Keratinocyte (primary cell): ENCODE data around the gene MED23. TPM values are rescaled to one million over a fixed set of nuclear protein-coding genes. Genes with fewer than 3 reads are reported as not detected.

ENCODE experiments used
- DNase-seq: peaks from one replicate; pipeline ENCODE4 v3.0.0-alpha.2; 2011; ENCODE audit warnings: low read depth, missing footprints, low spot score
- FAIRE-seq: peaks from 2 replicates; lab custom pipeline; 2011; peaks lifted over from hg19 to GRCh38; lab: Jason Lieb, UNC
- H2AFZ ChIP-seq: 2 replicates; pipeline ENCODE4 v1.6.0; 2012; ENCODE audit warnings: low read length, control low read depth, inconsistent platforms; ENCODE audit not compliant: control insufficient read depth
- H3K27ac ChIP-seq: 2 replicates; pipeline ENCODE4 v1.5.1; 2011; ENCODE audit warnings: low read length; ENCODE audit not compliant: control insufficient read depth, insufficient read depth
- H3K27me3 ChIP-seq: 3 replicates; pipeline ENCODE4 v1.6.0; 2011; ENCODE audit warnings: low read length; ENCODE audit not compliant: control insufficient read depth, insufficient read depth; ENCODE audit errors: extremely low read depth
- H3K36me3 ChIP-seq, 2 experiments: 2 replicates in 1 of 2; 3 replicates in 1 of 2; pipeline ENCODE4 v1.5.1; 2011; ENCODE audit warnings: low read length in 2 of 2, mild to moderate bottlenecking in 1 of 2; ENCODE audit not compliant: control insufficient read depth in 2 of 2, insufficient read depth in 2 of 2; ENCODE audit errors: extremely low read depth in 1 of 2
- H3K4me1 ChIP-seq: 3 replicates; pipeline ENCODE4 v1.5.1; 2011; ENCODE audit warnings: low read length; ENCODE audit not compliant: control insufficient read depth, insufficient read depth; ENCODE audit errors: extremely low read depth
- H3K4me2 ChIP-seq: 3 replicates; pipeline ENCODE4 v1.6.0; 2011; ENCODE audit warnings: low read depth, low read length; ENCODE audit not compliant: control insufficient read depth, insufficient read depth; ENCODE audit errors: extremely low read depth
- H3K4me3 ChIP-seq, 3 experiments: fragments of 200-600 bp in 1 of 3; sonication (generic) in 1 of 3; 2 replicates in 2 of 3; 3 replicates in 1 of 3; pipeline ENCODE4 v1.5.1; 2011 to 2016; ENCODE audit warnings: low read length in 3 of 3, mild to moderate bottlenecking in 3 of 3, control low read depth in 2 of 3, inconsistent platforms in 1 of 3, low read depth in 1 of 3, mixed read lengths in 1 of 3, mixed run types in 1 of 3, moderate library complexity in 1 of 3; ENCODE audit not compliant: control insufficient read depth in 2 of 3, insufficient read depth in 2 of 3; ENCODE audit errors: extremely low read depth in 1 of 3
- H3K79me2 ChIP-seq: 2 replicates; pipeline ENCODE4 v1.6.0; 2012; ENCODE audit warnings: low read length; ENCODE audit not compliant: control insufficient read depth, insufficient read depth
- H3K9ac ChIP-seq: 3 replicates; pipeline ENCODE4 v1.6.0; 2011; ENCODE audit warnings: low read length; ENCODE audit not compliant: control insufficient read depth, insufficient read depth; ENCODE audit errors: extremely low read depth
- H3K9me1 ChIP-seq: 3 replicates; pipeline ENCODE4 v1.6.0; 2011; ENCODE audit warnings: low read length; ENCODE audit not compliant: control insufficient read depth, insufficient read depth; ENCODE audit errors: extremely low read depth
- H3K9me3 ChIP-seq: 2 replicates; pipeline ENCODE4 v1.5.1; 2012; ENCODE audit warnings: low read depth, low read length; ENCODE audit not compliant: control insufficient read depth
- H4K20me1 ChIP-seq: 3 replicates; pipeline ENCODE4 v1.6.0; 2011; ENCODE audit warnings: low read length; ENCODE audit not compliant: control insufficient read depth, insufficient read depth; ENCODE audit errors: extremely low read depth
- CTCF ChIP-seq, 3 experiments: IDR thresholded peaks in 1 of 3; conservative IDR thresholded peaks in 1 of 3; optimal IDR thresholded peaks in 1 of 3; 2 replicates in 2 of 3; 3 replicates in 1 of 3; pipeline versions ENCODE3 to v1.5.1; 2011; ENCODE audit warnings: low read length in 3 of 3, mild to moderate bottlenecking in 3 of 3, moderate library complexity in 2 of 3, control low read depth in 1 of 3, inconsistent platforms in 1 of 3; ENCODE audit not compliant: insufficient read depth in 2 of 3; ENCODE audit errors: extremely low read depth in 1 of 3
- EZH2 ChIP-seq: IDR thresholded peaks from one replicate; pipeline ENCODE4 v1.6.1; 2012; ENCODE audit warnings: inconsistent platforms, mild to moderate bottlenecking, low read length, moderate library complexity
- dilution Hi-C: fragments of 300-500 bp; cut with MboI; formaldehyde crosslinking; loops from one replicate; pipeline ENCODE4 v1.7.0; 2020; ENCODE audit warnings: low sequenced_read_pairs; ENCODE audit not compliant: extremely low pct_ligation_motif_present
- polyA plus RNA-seq, 5 experiments: library from polyadenylated mRNA; depleted of rRNA in 3 of 5; stranded (reverse) in 3 of 5; stranded (forward) in 1 of 5; unstranded in 1 of 5; fragments of >200 nt; gene quantifications; 1 replicate in 1 of 5; 2 replicates in 3 of 5; 3 replicates in 1 of 5; pipeline versions ENCODE4 v1.2.1 to v1.2.3, GENCODE V29; 2011 to 2012; ENCODE audit warnings: missing spikeins in 2 of 5, low read depth in 1 of 5, low replicate concordance in 1 of 5

Gene MED23
- polyA plus RNA-seq, 1 donor (not counting 4 experiments of a cell fraction or from before 2014, with no cell fraction given): 24.9 TPM

- dilution Hi-C loops: no loop called here
- no peaks in the 10 kb centered on the region for H3K79me2 ChIP-seq
- no peak for DNase-seq
- H3K4me1 ChIP-seq: no peaks in the 10 kb centered on the region
- H3K9me1 ChIP-seq: no peaks in the 10 kb centered on the region
- H3K9me3 ChIP-seq: no peaks in the 10 kb centered on the region
- H3K9ac ChIP-seq: no peak overlapping the region
- H3K27ac ChIP-seq: no peak overlapping the region
- TF ChIP-seq EZH2 (no peak), CTCF (optimal IDR thresholded peaks at IDR 0.05 in 1 of 3, IDR thresholded peaks at IDR 0.05 in 1 of 3, conservative IDR thresholded peaks at IDR 0.05 in 1 of 3; ENCODE audit: extremely low read depth in 1 of 3, insufficient read depth in 2 of 3, low read length in 3 of 3) (no peak)
- FAIRE-seq: no peak
- no peaks in the 10 kb centered on the region for H3K27me3 ChIP-seq
- H3K4me2 ChIP-seq: no peak overlapping the region
- H2AFZ ChIP-seq: no peak overlapping the region
- no peaks in the 10 kb centered on the region for H4K20me1 ChIP-seq
- no peak overlapping the region for H3K4me3 ChIP-seq
- no peaks in the 10 kb centered on the region for H3K36me3 ChIP-seq
Measured at GRCh38 chr6:131642565-131642964, 14.5 kb upstream of the MED23 start.

GRCh38 chr6:131641554-131641953 is 13.5 kb upstream of the MED23 start:
- TF ChIP-seq EZH2: no peak
- no peak for TF ChIP-seq CTCF (optimal IDR thresholded peaks at IDR 0.05 in 1 of 3, IDR thresholded peaks at IDR 0.05 in 1 of 3, conservative IDR thresholded peaks at IDR 0.05 in 1 of 3; ENCODE audit: extremely low read depth in 1 of 3, insufficient read depth in 2 of 3, low read length in 3 of 3)
- H3K9me1 ChIP-seq: no peaks in the 10 kb centered on the region
- no peaks in the 10 kb centered on the region for H4K20me1 ChIP-seq
- FAIRE-seq (no peak), DNase-seq (no peak)
- H3K36me3 ChIP-seq: no peaks in the 10 kb centered on the region
- no peaks in the 10 kb centered on the region for H3K9me3 ChIP-seq
- dilution Hi-C loops: no loop called here
- H3K9ac ChIP-seq: no peak overlapping the region
- H2AFZ ChIP-seq: no peak overlapping the region
- no peak overlapping the region for H3K4me3 ChIP-seq
- H3K27me3 ChIP-seq: no peaks in the 10 kb centered on the region
- H3K27ac ChIP-seq: no peak overlapping the region
- no peaks in the 10 kb centered on the region for H3K79me2 ChIP-seq
- no peak overlapping the region for H3K4me2 ChIP-seq
- H3K4me1 ChIP-seq: no peaks in the 10 kb centered on the region
